WTC11 (cell line): ENCODE measurements around the gene PCSK5. TPM values are rescaled to one million over a fixed set of nuclear protein-coding genes. Genes with fewer than 3 reads are reported as not detected.

Experiments used
- ATAC-seq: fragments of 200-7000 bp; cut with Tn5 transposase; 2 replicates; pipeline ENCODE4 v1.10.0; 2021; ENCODE audit warnings: mild to moderate bottlenecking, moderate library complexity
- CTCF ChIA-PET: fragments of 300-600 bp; sonication (Branson Sonifier 250); formaldehyde crosslinking; loops from one replicate; lab custom pipeline; 2021; ENCODE audit warnings: antibody characterized with exemption; lab: Charles Lee
- POLR2A ChIA-PET: fragments of 350-600 bp; sonication (Branson Sonifier 250); formaldehyde crosslinking; loops from one replicate; lab custom pipeline; 2021; ENCODE audit warnings: antibody characterized with exemption; lab: Charles Lee
- DNase-seq: peaks from one replicate; pipeline ENCODE4 v3.0.0; 2021; ENCODE audit warnings: low spot score
- H3K27ac Mint-ChIP-seq: 2 replicates; pipeline ENCODE4 v1.8.0; 2021; ENCODE audit warnings: mixed read lengths
- H3K27me3 Mint-ChIP-seq: 2 replicates; pipeline ENCODE4 v1.8.0; 2021; ENCODE audit warnings: low read depth, mild to moderate bottlenecking, moderate library complexity, mixed read lengths
- H3K36me3 Mint-ChIP-seq: 2 replicates; pipeline ENCODE4 v1.8.0; 2021; ENCODE audit warnings: mixed read lengths
- H3K4me1 Mint-ChIP-seq: 2 replicates; pipeline ENCODE4 v1.8.0; 2022; ENCODE audit warnings: mixed read lengths
- H3K4me3 Mint-ChIP-seq: 2 replicates; pipeline ENCODE4 v1.8.0; 2021; ENCODE audit warnings: mild to moderate bottlenecking, moderate library complexity, mixed read lengths
- H3K9me3 Mint-ChIP-seq: 2 replicates; pipeline ENCODE4 v1.8.0; 2021; ENCODE audit warnings: mixed read lengths
- ELF4 ChIP-seq: sonication (generic); formaldehyde crosslinking; IDR thresholded peaks from 2 replicates; pipeline ENCODE4 v1.8.1; 2022; ENCODE audit warnings: low read depth, mild to moderate bottlenecking, moderate library complexity, missing genetic modification reagents
- FOXK1 ChIP-seq: sonication (generic); formaldehyde crosslinking; IDR thresholded peaks from 2 replicates; pipeline ENCODE4 v1.8.0; 2022; ENCODE audit warnings: mild to moderate bottlenecking, moderate library complexity, missing genetic modification reagents
- GABPB1 ChIP-seq: sonication (generic); formaldehyde crosslinking; IDR thresholded peaks from 2 replicates; pipeline ENCODE4 v1.8.1; 2023; ENCODE audit warnings: mild to moderate bottlenecking, missing genetic modification reagents
- GRHL2 ChIP-seq: fragments of 250-450 bp; sonication (Bioruptor Pico); IDR thresholded peaks from 2 replicates; pipeline ENCODE4 v1.8.0; 2022; ENCODE audit warnings: mild to moderate bottlenecking, moderate library complexity; ENCODE audit not compliant: insufficient replicate concordance, severe bottlenecking
- KAT7 ChIP-seq: sonication (generic); formaldehyde crosslinking; IDR thresholded peaks from 2 replicates; pipeline ENCODE4 v1.8.1; 2023; ENCODE audit warnings: missing genetic modification reagents, mild to moderate bottlenecking, borderline replicate concordance
- NR1H2 ChIP-seq: sonication (generic); formaldehyde crosslinking; IDR thresholded peaks from 2 replicates; pipeline ENCODE4 v1.9.0; 2021; ENCODE audit warnings: mild to moderate bottlenecking, moderate library complexity, missing genetic modification reagents
- PRRX2 ChIP-seq: fragments of 250-450 bp; sonication (Bioruptor Pico); IDR thresholded peaks from 2 replicates; pipeline ENCODE4 v1.8.0; 2021; ENCODE audit warnings: mild to moderate bottlenecking
- ZNF121 ChIP-seq: sonication (generic); formaldehyde crosslinking; IDR thresholded peaks from 2 replicates; pipeline ENCODE4 v1.8.0; 2023; ENCODE audit warnings: missing genetic modification reagents
- total RNA-seq: library from RNA; stranded (reverse); gene quantifications from 3 replicates; pipeline ENCODE4 v1.2.3, GENCODE V29; 2021
- TF ChIP-seq, protein P1 (sequence below): sonication (generic); formaldehyde crosslinking; IDR thresholded peaks from 2 replicates; pipeline ENCODE4 v1.8.1; 2023; ENCODE audit warnings: mild to moderate bottlenecking, missing genetic modification reagents
- TF ChIP-seq, protein P2 (sequence below): sonication (generic); formaldehyde crosslinking; IDR thresholded peaks from 2 replicates; pipeline ENCODE4 v1.8.1; 2022; ENCODE audit warnings: low read depth, missing genetic modification reagents, borderline replicate concordance
- TF ChIP-seq, protein P3 (sequence below): sonication (generic); formaldehyde crosslinking; IDR thresholded peaks from 2 replicates; pipeline ENCODE4 v1.8.1; 2022; ENCODE audit warnings: mild to moderate bottlenecking, missing genetic modification reagents, moderate library complexity, borderline replicate concordance
- TF ChIP-seq, protein P4 (sequence below): sonication (generic); formaldehyde crosslinking; IDR thresholded peaks from 2 replicates; pipeline ENCODE4 v1.8.1; 2023; ENCODE audit warnings: mild to moderate bottlenecking, missing genetic modification reagents
- TF ChIP-seq, protein P5 (sequence below): sonication (generic); formaldehyde crosslinking; IDR thresholded peaks from 2 replicates; pipeline ENCODE4 v1.8.0; 2023; ENCODE audit warnings: missing genetic modification reagents
- TF ChIP-seq, protein P6 (sequence below): sonication (generic); formaldehyde crosslinking; IDR thresholded peaks from 2 replicates; pipeline ENCODE4 v1.8.1; 2023; ENCODE audit warnings: mild to moderate bottlenecking, missing genetic modification reagents, moderate library complexity
- TF ChIP-seq, protein P7 (sequence below): fragments of 250-450 bp; sonication (Bioruptor Pico); IDR thresholded peaks from 2 replicates; pipeline ENCODE4 v2.1.2; 2022; ENCODE audit warnings: mild to moderate bottlenecking, moderate library complexity
- TF ChIP-seq, protein P8 (sequence below): sonication (generic); formaldehyde crosslinking; IDR thresholded peaks from 2 replicates; pipeline ENCODE4 v1.8.0; 2022; ENCODE audit warnings: mild to moderate bottlenecking, missing genetic modification reagents
- TF ChIP-seq, protein P9 (sequence below): fragments of 250-450 bp; sonication (Bioruptor Pico); IDR thresholded peaks from 2 replicates; pipeline ENCODE4 v1.9.0; 2021; ENCODE audit warnings: moderate library complexity, mild to moderate bottlenecking, inconsistent platforms, borderline replicate concordance

Gene PCSK5
- total RNA-seq, 1 experiment from 2014 or later = 30.6 TPM

DNA sequence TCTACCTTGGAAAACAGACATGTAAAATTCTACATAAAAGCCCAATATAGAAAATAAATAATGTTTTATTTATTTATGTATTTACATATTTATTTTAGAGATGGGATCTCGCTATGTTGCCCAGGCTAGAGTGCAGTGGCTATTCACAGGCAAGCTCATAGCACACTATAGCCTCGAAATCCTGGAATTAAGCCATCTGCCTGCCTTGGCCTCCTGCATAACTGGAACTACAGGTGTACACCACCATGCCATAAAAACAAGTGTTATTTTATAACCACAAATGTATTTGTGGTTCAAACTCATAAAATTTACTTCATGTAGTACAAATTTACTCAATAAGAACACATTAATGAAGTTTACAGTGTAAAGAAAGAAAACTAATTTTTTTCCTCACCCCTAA, 510.7 kb downstream of the PCSK5 start:
- Mint-ChIP-seq H3K4me1 (peaks cover 8% of the 10 kb centered on the region), H3K27me3 (no peaks in the 10 kb centered on the region; the same call in 1 of the 2 replicates), H3K27ac (no peak overlapping the region), H3K36me3 (no peaks in the 10 kb centered on the region), H3K9me3 (no peaks in the 10 kb centered on the region), H3K4me3 (no peak overlapping the region)
- POLR2A ChIA-PET = no interaction called here
- ATAC-seq = no peak
- TF ChIP-seq, protein P1, sequence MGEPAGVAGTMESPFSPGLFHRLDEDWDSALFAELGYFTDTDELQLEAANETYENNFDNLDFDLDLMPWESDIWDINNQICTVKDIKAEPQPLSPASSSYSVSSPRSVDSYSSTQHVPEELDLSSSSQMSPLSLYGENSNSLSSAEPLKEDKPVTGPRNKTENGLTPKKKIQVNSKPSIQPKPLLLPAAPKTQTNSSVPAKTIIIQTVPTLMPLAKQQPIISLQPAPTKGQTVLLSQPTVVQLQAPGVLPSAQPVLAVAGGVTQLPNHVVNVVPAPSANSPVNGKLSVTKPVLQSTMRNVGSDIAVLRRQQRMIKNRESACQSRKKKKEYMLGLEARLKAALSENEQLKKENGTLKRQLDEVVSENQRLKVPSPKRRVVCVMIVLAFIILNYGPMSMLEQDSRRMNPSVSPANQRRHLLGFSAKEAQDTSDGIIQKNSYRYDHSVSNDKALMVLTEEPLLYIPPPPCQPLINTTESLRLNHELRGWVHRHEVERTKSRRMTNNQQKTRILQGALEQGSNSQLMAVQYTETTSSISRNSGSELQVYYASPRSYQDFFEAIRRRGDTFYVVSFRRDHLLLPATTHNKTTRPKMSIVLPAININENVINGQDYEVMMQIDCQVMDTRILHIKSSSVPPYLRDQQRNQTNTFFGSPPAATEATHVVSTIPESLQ (CRISPR knock-in tag) = no peak
- TF ChIP-seq GRHL2 (CRISPR knock-in tag) (no peak), GABPB1 (no peak), FOXK1 (CRISPR knock-in tag) (no peak)
- TF ChIP-seq, protein P2, sequence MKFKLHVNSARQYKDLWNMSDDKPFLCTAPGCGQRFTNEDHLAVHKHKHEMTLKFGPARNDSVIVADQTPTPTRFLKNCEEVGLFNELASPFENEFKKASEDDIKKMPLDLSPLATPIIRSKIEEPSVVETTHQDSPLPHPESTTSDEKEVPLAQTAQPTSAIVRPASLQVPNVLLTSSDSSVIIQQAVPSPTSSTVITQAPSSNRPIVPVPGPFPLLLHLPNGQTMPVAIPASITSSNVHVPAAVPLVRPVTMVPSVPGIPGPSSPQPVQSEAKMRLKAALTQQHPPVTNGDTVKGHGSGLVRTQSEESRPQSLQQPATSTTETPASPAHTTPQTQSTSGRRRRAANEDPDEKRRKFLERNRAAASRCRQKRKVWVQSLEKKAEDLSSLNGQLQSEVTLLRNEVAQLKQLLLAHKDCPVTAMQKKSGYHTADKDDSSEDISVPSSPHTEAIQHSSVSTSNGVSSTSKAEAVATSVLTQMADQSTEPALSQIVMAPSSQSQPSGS = no peak
- TF ChIP-seq, protein P3, sequence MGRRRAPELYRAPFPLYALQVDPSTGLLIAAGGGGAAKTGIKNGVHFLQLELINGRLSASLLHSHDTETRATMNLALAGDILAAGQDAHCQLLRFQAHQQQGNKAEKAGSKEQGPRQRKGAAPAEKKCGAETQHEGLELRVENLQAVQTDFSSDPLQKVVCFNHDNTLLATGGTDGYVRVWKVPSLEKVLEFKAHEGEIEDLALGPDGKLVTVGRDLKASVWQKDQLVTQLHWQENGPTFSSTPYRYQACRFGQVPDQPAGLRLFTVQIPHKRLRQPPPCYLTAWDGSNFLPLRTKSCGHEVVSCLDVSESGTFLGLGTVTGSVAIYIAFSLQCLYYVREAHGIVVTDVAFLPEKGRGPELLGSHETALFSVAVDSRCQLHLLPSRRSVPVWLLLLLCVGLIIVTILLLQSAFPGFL = no peak
- TF ChIP-seq, protein P4, sequence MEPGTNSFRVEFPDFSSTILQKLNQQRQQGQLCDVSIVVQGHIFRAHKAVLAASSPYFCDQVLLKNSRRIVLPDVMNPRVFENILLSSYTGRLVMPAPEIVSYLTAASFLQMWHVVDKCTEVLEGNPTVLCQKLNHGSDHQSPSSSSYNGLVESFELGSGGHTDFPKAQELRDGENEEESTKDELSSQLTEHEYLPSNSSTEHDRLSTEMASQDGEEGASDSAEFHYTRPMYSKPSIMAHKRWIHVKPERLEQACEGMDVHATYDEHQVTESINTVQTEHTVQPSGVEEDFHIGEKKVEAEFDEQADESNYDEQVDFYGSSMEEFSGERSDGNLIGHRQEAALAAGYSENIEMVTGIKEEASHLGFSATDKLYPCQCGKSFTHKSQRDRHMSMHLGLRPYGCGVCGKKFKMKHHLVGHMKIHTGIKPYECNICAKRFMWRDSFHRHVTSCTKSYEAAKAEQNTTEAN (CRISPR knock-in tag) = no peak
- TF ChIP-seq, protein P5, sequence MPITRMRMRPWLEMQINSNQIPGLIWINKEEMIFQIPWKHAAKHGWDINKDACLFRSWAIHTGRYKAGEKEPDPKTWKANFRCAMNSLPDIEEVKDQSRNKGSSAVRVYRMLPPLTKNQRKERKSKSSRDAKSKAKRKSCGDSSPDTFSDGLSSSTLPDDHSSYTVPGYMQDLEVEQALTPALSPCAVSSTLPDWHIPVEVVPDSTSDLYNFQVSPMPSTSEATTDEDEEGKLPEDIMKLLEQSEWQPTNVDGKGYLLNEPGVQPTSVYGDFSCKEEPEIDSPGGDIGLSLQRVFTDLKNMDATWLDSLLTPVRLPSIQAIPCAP (CRISPR knock-in tag) = no peak
- DNase-seq = no peak
- CTCF ChIA-PET = interaction anchor here (2.2 kb wide), 1 partner anchor 16 kb away, joined by 5 read pairs; no protein-coding TSS in a partner anchor

DNA sequence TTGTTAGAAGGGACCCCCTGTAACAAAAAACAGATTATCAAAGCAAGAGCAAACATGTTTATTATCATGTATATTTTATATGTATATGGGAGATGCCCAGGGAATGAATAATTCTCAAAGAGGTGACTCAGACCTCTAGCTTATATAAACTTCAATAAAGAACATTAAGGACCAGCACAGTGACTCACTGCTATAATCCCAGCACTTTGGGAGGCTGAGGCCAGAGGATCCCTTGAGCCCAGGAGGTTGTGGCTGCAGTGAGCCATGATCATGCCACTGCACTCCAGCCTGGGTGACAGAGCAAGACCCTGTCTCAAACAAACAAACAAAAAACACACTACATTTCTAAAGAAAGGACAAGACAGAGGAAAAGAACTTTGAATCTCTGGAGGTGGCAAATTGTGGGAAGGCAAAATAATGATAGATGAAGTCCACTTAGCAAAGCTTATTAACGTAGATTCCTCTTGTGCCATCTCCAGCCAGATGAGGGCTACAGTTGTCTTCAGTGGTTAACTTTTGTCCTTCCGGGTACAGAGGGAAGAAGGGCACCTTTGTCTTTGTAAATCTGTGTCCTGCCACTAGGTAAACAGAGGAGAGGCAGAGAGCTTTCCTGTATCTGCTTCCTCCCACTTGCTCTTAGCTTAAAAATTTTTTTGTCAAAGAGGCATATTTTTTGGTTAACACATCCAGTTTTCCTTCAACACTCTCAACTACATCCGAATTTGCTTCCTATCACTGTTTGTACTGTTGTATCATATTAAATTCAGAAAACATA, 511.3 kb downstream of the PCSK5 start:
- Mint-ChIP-seq H3K27ac (no peak overlapping the region), H3K9me3 (no peaks in the 10 kb centered on the region), H3K4me3 (no peak overlapping the region), H3K27me3 (no peaks in the 10 kb centered on the region; the same call in 1 of the 2 replicates), H3K4me1 (peaks cover 8% of the 10 kb centered on the region), H3K36me3 (no peaks in the 10 kb centered on the region)
- DNase-seq (no peak), ATAC-seq (peak; percentile 50; the same call in 1 of the 2 replicates)
- POLR2A ChIA-PET = no interaction called here
- TF ChIP-seq NR1H2 (no peak), PRRX2 (CRISPR knock-in tag) (no peak), ELF4 (CRISPR knock-in tag) (no peak), KAT7 (CRISPR knock-in tag) (no peak), ZNF121 (no peak)
- TF ChIP-seq, protein P6, sequence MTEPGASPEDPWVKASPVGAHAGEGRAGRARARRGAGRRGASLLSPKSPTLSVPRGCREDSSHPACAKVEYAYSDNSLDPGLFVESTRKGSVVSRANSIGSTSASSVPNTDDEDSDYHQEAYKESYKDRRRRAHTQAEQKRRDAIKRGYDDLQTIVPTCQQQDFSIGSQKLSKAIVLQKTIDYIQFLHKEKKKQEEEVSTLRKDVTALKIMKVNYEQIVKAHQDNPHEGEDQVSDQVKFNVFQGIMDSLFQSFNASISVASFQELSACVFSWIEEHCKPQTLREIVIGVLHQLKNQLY (CRISPR knock-in tag) = no peak
- TF ChIP-seq, protein P7, sequence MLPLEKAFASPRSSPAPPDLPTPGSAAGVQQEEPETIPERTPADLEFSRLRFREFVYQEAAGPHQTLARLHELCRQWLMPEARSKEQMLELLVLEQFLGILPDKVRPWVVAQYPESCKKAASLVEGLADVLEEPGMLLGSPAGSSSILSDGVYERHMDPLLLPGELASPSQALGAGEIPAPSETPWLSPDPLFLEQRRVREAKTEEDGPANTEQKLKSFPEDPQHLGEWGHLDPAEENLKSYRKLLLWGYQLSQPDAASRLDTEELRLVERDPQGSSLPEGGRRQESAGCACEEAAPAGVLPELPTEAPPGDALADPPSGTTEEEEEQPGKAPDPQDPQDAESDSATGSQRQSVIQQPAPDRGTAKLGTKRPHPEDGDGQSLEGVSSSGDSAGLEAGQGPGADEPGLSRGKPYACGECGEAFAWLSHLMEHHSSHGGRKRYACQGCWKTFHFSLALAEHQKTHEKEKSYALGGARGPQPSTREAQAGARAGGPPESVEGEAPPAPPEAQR = no peak
- TF ChIP-seq, protein P3 = no peak
- TF ChIP-seq, protein P8, sequence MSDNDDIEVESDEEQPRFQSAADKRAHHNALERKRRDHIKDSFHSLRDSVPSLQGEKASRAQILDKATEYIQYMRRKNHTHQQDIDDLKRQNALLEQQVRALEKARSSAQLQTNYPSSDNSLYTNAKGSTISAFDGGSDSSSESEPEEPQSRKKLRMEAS (CRISPR knock-in tag) = no peak
- TF ChIP-seq, protein P9, sequence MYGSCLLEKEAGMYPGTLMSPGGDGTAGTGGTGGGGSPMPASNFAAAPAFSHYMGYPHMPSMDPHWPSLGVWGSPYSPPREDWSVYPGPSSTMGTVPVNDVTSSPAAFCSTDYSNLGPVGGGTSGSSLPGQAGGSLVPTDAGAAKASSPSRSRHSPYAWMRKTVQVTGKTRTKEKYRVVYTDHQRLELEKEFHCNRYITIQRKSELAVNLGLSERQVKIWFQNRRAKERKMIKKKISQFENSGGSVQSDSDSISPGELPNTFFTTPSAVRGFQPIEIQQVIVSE = no peak
- CTCF ChIA-PET = interaction anchor here (0.9 to 2.2 kb wide), 2 partner anchors 16 to 303 kb away, joined by 3 to 5 read pairs; no protein-coding TSS in a partner anchor
